Measurements from ENCODE around the gene BCKDHA.

BCKDHA gene

GRCh38 chr19:41397086-41398049, at the start of gene BCKDHA, which contains the start of gene EXOSC5:
TSS of gene BCKDHA (plus strand) at chr19:41397818. CDS start at chr19:41397828, 10 bp downstream.
TSS of gene EXOSC5 (minus strand) at chr19:41397359. CDS start at chr19:41397328, 31 bp downstream.
- peak; percentile 100 for DNase-seq (ENCODE audit: low spot score)

- DNase-seq (ENCODE audit: low spot score) = no peak
Measured at GRCh38 chr19:41350735-41351338, 46.8 kb upstream of the BCKDHA start.

- peak; percentile 87 for DNase-seq (ENCODE audit: low spot score)
Measured at GRCh38 chr19:41351339-41352245, 46.0 kb upstream of the BCKDHA start.

- no peak for DNase-seq (ENCODE audit: low spot score)
Measured at GRCh38 chr19:41352279-41352608, 45.4 kb upstream of the BCKDHA start.

GRCh38 chr19:41352609-41353465, 44.8 kb upstream of the BCKDHA start:
- DNase-seq (ENCODE audit: low spot score) = peak; percentile 76

GRCh38 chr19:41353466-41354342, 43.9 kb upstream of the BCKDHA start, which contains the start of gene TGFB1:
TSS of gene TGFB1 (minus strand) at chr19:41353922. CDS start at chr19:41353044, 878 bp downstream.
- peak; percentile 96 for DNase-seq (ENCODE audit: low spot score)

- no peak for DNase-seq (ENCODE audit: low spot score)
Measured at GRCh38 chr19:41354343-41354953, 43.2 kb upstream of the BCKDHA start.

GRCh38 chr19:41355035-41355434, 42.6 kb upstream of the BCKDHA start:
- no peak for DNase-seq (ENCODE audit: low spot score)

- no peak for DNase-seq (ENCODE audit: low spot score)
Measured at GRCh38 chr19:41355802-41356201, 41.8 kb upstream of the BCKDHA start.

- DNase-seq (ENCODE audit: low spot score) = peak; percentile 51
Measured at GRCh38 chr19:41356984-41357739, 40.5 kb upstream of the BCKDHA start.

GRCh38 chr19:41357746-41358145, 39.9 kb upstream of the BCKDHA start:
- DNase-seq (ENCODE audit: low spot score) = no peak

- no peak for DNase-seq (ENCODE audit: low spot score)
Measured at GRCh38 chr19:41359741-41360140, 37.9 kb upstream of the BCKDHA start.

- DNase-seq (ENCODE audit: low spot score) = no peak
Measured at GRCh38 chr19:41362143-41362847, 35.3 kb upstream of the BCKDHA start.

GRCh38 chr19:41363371-41363752, 34.3 kb upstream of the BCKDHA start:
- DNase-seq (ENCODE audit: low spot score) = no peak

- peak; percentile 99 for DNase-seq (ENCODE audit: low spot score)
Measured at GRCh38 chr19:41363753-41364523, 33.7 kb upstream of the BCKDHA start, which contains the start of gene B9D2. TSS of gene B9D2 (minus strand) at chr19:41364149. CDS start at chr19:41363519, 630 bp downstream.

GRCh38 chr19:41364524-41365391, 32.9 kb upstream of the BCKDHA start:
- no peak for DNase-seq (ENCODE audit: low spot score)

Measured in CD4-positive, alpha-beta T cell treated with Interleukin-2 at 100 ng/mL for 4 hours (primary cell).